ENCODE measurements around the gene NDST3. TPM values are rescaled to one million over a fixed set of nuclear protein-coding genes. Genes with fewer than 3 reads are reported as not detected.

The NDST3 gene
- total and polyA plus RNA-seq, 4 experiments from 2014 or later, result not detected

GRCh38 chr4:118221227-118221800 lies 187.0 kb downstream of the NDST3 start:
- Histone ChIP-seq H3K4me3 (ENCODE audit: low read length in 2 of 2) (no peak overlapping the region), H3K4me1 (ENCODE audit: insufficient read depth, low read length) (no peaks in the 10 kb centered on the region), H3K27ac (ENCODE audit: low read depth, low read length) (no peak overlapping the region), H3K27me3 (ENCODE audit: insufficient read depth, low read length) (no peaks in the 10 kb centered on the region), H3K36me3 (ENCODE audit: insufficient read depth, low read length) (no peaks in the 10 kb centered on the region), H3K9me3 (ENCODE audit: control insufficient read depth in 1 of 2, low read length in 2 of 2) (no peaks in the 10 kb centered on the region)
- no peak for DNase-seq
- Mint-ChIP-seq H3K27ac (no peak overlapping the region), H3K9me3 (no peaks in the 10 kb centered on the region), H3K27me3 (peaks cover 8 to 9% of the 10 kb centered on the region in 2 donors), H3K4me1 (no peaks in the 10 kb centered on the region), H3K4me3 (no peak overlapping the region), H3K36me3 (no peaks in the 10 kb centered on the region)
- intact Hi-C loops (cut with micrococcal nuclease), result no loop called here
- ChIA-PET CTCF (ENCODE audit: partially characterized antibody) (interaction anchor here (3.6 kb wide), 1 partner anchor 13 kb away, joined by 16 read pairs; no protein-coding TSS in a partner anchor), POLR2A (ENCODE audit: partially characterized antibody) (no interaction called here)

GRCh38 chr4:118224243-118224829 lies 190.1 kb downstream of the NDST3 start:
- H3K4me1 Mint-ChIP-seq, result no peaks in the 10 kb centered on the region
- H3K27me3 Mint-ChIP-seq, result peaks cover 8 to 9% of the 10 kb centered on the region in 2 donors
- H3K9me3 ChIP-seq (ENCODE audit: control insufficient read depth in 1 of 2, low read length in 2 of 2), result no peaks in the 10 kb centered on the region
- no peak overlapping the region for H3K27ac Mint-ChIP-seq
- H3K36me3 ChIP-seq (ENCODE audit: insufficient read depth, low read length), result no peaks in the 10 kb centered on the region
- CTCF ChIA-PET (ENCODE audit: partially characterized antibody), result interaction anchor here (1.1 to 3.6 kb wide), 11 partner anchors 8 to 105 kb away, joined by 3 to 16 read pairs (median 4); no protein-coding TSS in a partner anchor
- POLR2A ChIA-PET (ENCODE audit: partially characterized antibody), result no interaction called here
- peak in 4 of 5 donors; percentile 4 to 24 (median 15) for DNase-seq
- no peak overlapping the region for H3K27ac ChIP-seq (ENCODE audit: low read depth, low read length)
- H3K36me3 Mint-ChIP-seq, result no peaks in the 10 kb centered on the region
- H3K4me3 ChIP-seq (ENCODE audit: low read length in 2 of 2), result no peak overlapping the region
- no peaks in the 10 kb centered on the region for H3K9me3 Mint-ChIP-seq
- no peaks in the 10 kb centered on the region for H3K4me1 ChIP-seq (ENCODE audit: insufficient read depth, low read length)
- H3K27me3 ChIP-seq (ENCODE audit: insufficient read depth, low read length), result no peaks in the 10 kb centered on the region
- intact Hi-C loops (cut with micrococcal nuclease), result no loop called here
- H3K4me3 Mint-ChIP-seq, result no peak overlapping the region

GRCh38 chr4:118225511-118225910 lies 191.2 kb downstream of the NDST3 start:
- H3K4me3 ChIP-seq (ENCODE audit: low read length in 2 of 2), result no peak overlapping the region
- H3K4me1 ChIP-seq (ENCODE audit: insufficient read depth, low read length), result no peaks in the 10 kb centered on the region
- H3K36me3 Mint-ChIP-seq, result no peaks in the 10 kb centered on the region
- H3K27me3 Mint-ChIP-seq, result peaks cover 3 to 6% of the 10 kb centered on the region in 2 donors
- H3K27me3 ChIP-seq (ENCODE audit: insufficient read depth, low read length), result no peaks in the 10 kb centered on the region
- DNase-seq, result no peak
- no peaks in the 10 kb centered on the region for H3K9me3 Mint-ChIP-seq
- H3K27ac Mint-ChIP-seq, result no peak overlapping the region
- H3K4me3 Mint-ChIP-seq, result no peak overlapping the region
- H3K36me3 ChIP-seq (ENCODE audit: insufficient read depth, low read length), result no peaks in the 10 kb centered on the region
- ChIA-PET POLR2A (ENCODE audit: partially characterized antibody) (no interaction called here), CTCF (ENCODE audit: partially characterized antibody) (interaction anchor here (1.0 to 1.8 kb wide), 6 partner anchors 11 to 48 kb away, joined by 3 to 9 read pairs (median 4); no protein-coding TSS in a partner anchor)
- no peak overlapping the region for H3K27ac ChIP-seq (ENCODE audit: low read depth, low read length)
- no peaks in the 10 kb centered on the region for H3K4me1 Mint-ChIP-seq
- intact Hi-C loops (cut with micrococcal nuclease), result no loop called here
- H3K9me3 ChIP-seq (ENCODE audit: control insufficient read depth in 1 of 2, low read length in 2 of 2), result no peaks in the 10 kb centered on the region

GRCh38 chr4:118226311-118227010 lies 192.2 kb downstream of the NDST3 start:
- Histone ChIP-seq H3K27me3 (ENCODE audit: insufficient read depth, low read length) (no peaks in the 10 kb centered on the region), H3K4me3 (ENCODE audit: low read length in 2 of 2) (no peak overlapping the region), H3K9me3 (ENCODE audit: control insufficient read depth in 1 of 2, low read length in 2 of 2) (no peaks in the 10 kb centered on the region), H3K4me1 (ENCODE audit: insufficient read depth, low read length) (no peaks in the 10 kb centered on the region), H3K27ac (ENCODE audit: low read depth, low read length) (no peak overlapping the region), H3K36me3 (ENCODE audit: insufficient read depth, low read length) (no peaks in the 10 kb centered on the region)
- H3K36me3 Mint-ChIP-seq, result no peaks in the 10 kb centered on the region
- CTCF ChIA-PET (ENCODE audit: partially characterized antibody), result interaction anchor here (1.1 kb wide), 2 partner anchors 14 to 28 kb away, joined by 3 read pairs; no protein-coding TSS in a partner anchor
- H3K4me3 Mint-ChIP-seq, result no peak overlapping the region
- no peaks in the 10 kb centered on the region for H3K9me3 Mint-ChIP-seq
- POLR2A ChIA-PET (ENCODE audit: partially characterized antibody), result no interaction called here
- DNase-seq, result no peak
- no peaks in the 10 kb centered on the region for H3K4me1 Mint-ChIP-seq
- peaks cover 3 to 6% of the 10 kb centered on the region in 2 donors for H3K27me3 Mint-ChIP-seq
- H3K27ac Mint-ChIP-seq, result no peak overlapping the region
- intact Hi-C loops (cut with micrococcal nuclease), result no loop called here

- H3K27me3 Mint-ChIP-seq, result peaks cover 3 to 5% of the 10 kb centered on the region in 2 donors
- no peak overlapping the region for H3K4me3 ChIP-seq (ENCODE audit: low read length in 2 of 2)
- DNase-seq, result no peak
- H3K27ac Mint-ChIP-seq, result no peak overlapping the region
- H3K9me3 ChIP-seq (ENCODE audit: control insufficient read depth in 1 of 2, low read length in 2 of 2), result no peaks in the 10 kb centered on the region
- no peaks in the 10 kb centered on the region for H3K36me3 Mint-ChIP-seq
- intact Hi-C loops (cut with micrococcal nuclease), result no loop called here
- ChIA-PET POLR2A (ENCODE audit: partially characterized antibody) (no interaction called here), CTCF (ENCODE audit: partially characterized antibody) (interaction anchor here (3.0 kb wide), 1 partner anchor 13 kb away, joined by 16 read pairs; no protein-coding TSS in a partner anchor)
- H3K9me3 Mint-ChIP-seq, result no peaks in the 10 kb centered on the region
- H3K4me1 Mint-ChIP-seq, result no peaks in the 10 kb centered on the region
- H3K36me3 ChIP-seq (ENCODE audit: insufficient read depth, low read length), result no peaks in the 10 kb centered on the region
- H3K4me1 ChIP-seq (ENCODE audit: insufficient read depth, low read length), result no peaks in the 10 kb centered on the region
- H3K27ac ChIP-seq (ENCODE audit: low read depth, low read length), result no peak overlapping the region
- no peaks in the 10 kb centered on the region for H3K27me3 ChIP-seq (ENCODE audit: insufficient read depth, low read length)
- H3K4me3 Mint-ChIP-seq, result no peak overlapping the region
Measured at GRCh38 chr4:118235566-118236120, 201.4 kb downstream of the NDST3 start.

- Histone ChIP-seq H3K27me3 (ENCODE audit: insufficient read depth, low read length) (no peaks in the 10 kb centered on the region), H3K4me3 (ENCODE audit: low read length in 2 of 2) (no peak overlapping the region), H3K27ac (ENCODE audit: low read depth, low read length) (no peak overlapping the region), H3K36me3 (ENCODE audit: insufficient read depth, low read length) (no peaks in the 10 kb centered on the region), H3K4me1 (ENCODE audit: insufficient read depth, low read length) (no peaks in the 10 kb centered on the region), H3K9me3 (ENCODE audit: control insufficient read depth in 1 of 2, low read length in 2 of 2) (no peaks in the 10 kb centered on the region)
- H3K36me3 Mint-ChIP-seq, result no peaks in the 10 kb centered on the region
- no peak overlapping the region for H3K4me3 Mint-ChIP-seq
- no peaks in the 10 kb centered on the region for H3K9me3 Mint-ChIP-seq
- peaks cover 3 to 5% of the 10 kb centered on the region in 2 donors for H3K27me3 Mint-ChIP-seq
- H3K4me1 Mint-ChIP-seq, result no peaks in the 10 kb centered on the region
- ChIA-PET CTCF (ENCODE audit: partially characterized antibody) (no interaction called here), POLR2A (ENCODE audit: partially characterized antibody) (no interaction called here)
- DNase-seq, result no peak
- intact Hi-C loops (cut with micrococcal nuclease), result no loop called here
- H3K27ac Mint-ChIP-seq, result no peak overlapping the region
Measured at GRCh38 chr4:118237531-118237930, 203.2 kb downstream of the NDST3 start.

- DNase-seq, result no peak
- no peaks in the 10 kb centered on the region for H3K27me3 ChIP-seq (ENCODE audit: insufficient read depth, low read length)
- H3K27ac ChIP-seq (ENCODE audit: low read depth, low read length), result no peak overlapping the region
- H3K4me3 ChIP-seq (ENCODE audit: low read length in 2 of 2), result no peak overlapping the region
- intact Hi-C loops (cut with micrococcal nuclease), result no loop called here
- H3K4me1 ChIP-seq (ENCODE audit: insufficient read depth, low read length), result no peaks in the 10 kb centered on the region
- peaks cover 2 to 3% of the 10 kb centered on the region in 2 donors for H3K27me3 Mint-ChIP-seq
- no peaks in the 10 kb centered on the region for H3K9me3 ChIP-seq (ENCODE audit: control insufficient read depth in 1 of 2, low read length in 2 of 2)
- no peaks in the 10 kb centered on the region for H3K36me3 ChIP-seq (ENCODE audit: insufficient read depth, low read length)
- CTCF ChIA-PET (ENCODE audit: partially characterized antibody), result no interaction called here
- no peak overlapping the region for H3K4me3 Mint-ChIP-seq
- POLR2A ChIA-PET (ENCODE audit: partially characterized antibody), result no interaction called here
- H3K4me1 Mint-ChIP-seq, result peaks cover 0 to 3% (median 1%) of the 10 kb centered on the region in 4 donors
- H3K27ac Mint-ChIP-seq, result no peak overlapping the region
- no peaks in the 10 kb centered on the region for H3K36me3 Mint-ChIP-seq
- no peaks in the 10 kb centered on the region for H3K9me3 Mint-ChIP-seq
Measured at GRCh38 chr4:118249890-118250289, 215.6 kb downstream of the NDST3 start.

Measured in CD4-positive, alpha-beta memory T cell (primary cell).